Erythroblast (primary cell): ENCODE results near the gene SIPA1L3.

Experiments used
- GATA1 ChIP-seq: IDR thresholded peaks from 2 replicates; pipeline ENCODE4 v1.6.1; 2011; ENCODE audit warnings: low read depth, mild to moderate bottlenecking, control low read depth, low read length, moderate library complexity
- POLR2A ChIP-seq: IDR thresholded peaks from 2 replicates; pipeline ENCODE4 v1.6.1; 2011; ENCODE audit warnings: mild to moderate bottlenecking, low read length

GRCh38 chr19:38045554-38046253 is 138.7 kb downstream of the SIPA1L3 start:
- TF ChIP-seq POLR2A (no peak), GATA1 (no peak)
